ENCODE results near the gene CCDC172. TPM values are rescaled to one million over a fixed set of nuclear protein-coding genes. Genes with fewer than 3 reads are reported as not detected.

CCDC172 gene
- total and polyA plus RNA-seq, 2 of the 8 experiments (the other 6 are each of a cell fraction or from before 2014, with no cell fraction given) = 1.1 to 3.6 TPM

DNA sequence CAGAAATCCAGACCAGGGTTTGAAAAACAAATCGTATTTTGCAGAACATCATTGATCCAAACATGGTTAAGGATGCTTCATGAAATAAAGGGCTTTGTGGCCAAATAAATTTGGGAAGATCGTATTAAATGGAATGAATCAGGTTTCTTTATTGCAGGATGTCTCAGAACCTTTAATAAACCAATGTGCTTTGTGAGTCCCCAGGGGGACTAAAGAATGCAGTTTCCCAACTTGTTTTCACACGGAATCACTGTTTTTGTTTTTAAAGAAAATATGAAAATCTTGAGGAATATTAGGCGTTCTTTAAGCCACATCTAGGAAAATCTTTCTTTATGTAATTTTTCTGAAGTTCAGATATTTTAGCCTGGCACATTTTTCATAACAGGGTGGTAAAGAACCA, 16.8 kb upstream of the CCDC172 start (continued):
- TF ChIP-seq, protein P1, sequence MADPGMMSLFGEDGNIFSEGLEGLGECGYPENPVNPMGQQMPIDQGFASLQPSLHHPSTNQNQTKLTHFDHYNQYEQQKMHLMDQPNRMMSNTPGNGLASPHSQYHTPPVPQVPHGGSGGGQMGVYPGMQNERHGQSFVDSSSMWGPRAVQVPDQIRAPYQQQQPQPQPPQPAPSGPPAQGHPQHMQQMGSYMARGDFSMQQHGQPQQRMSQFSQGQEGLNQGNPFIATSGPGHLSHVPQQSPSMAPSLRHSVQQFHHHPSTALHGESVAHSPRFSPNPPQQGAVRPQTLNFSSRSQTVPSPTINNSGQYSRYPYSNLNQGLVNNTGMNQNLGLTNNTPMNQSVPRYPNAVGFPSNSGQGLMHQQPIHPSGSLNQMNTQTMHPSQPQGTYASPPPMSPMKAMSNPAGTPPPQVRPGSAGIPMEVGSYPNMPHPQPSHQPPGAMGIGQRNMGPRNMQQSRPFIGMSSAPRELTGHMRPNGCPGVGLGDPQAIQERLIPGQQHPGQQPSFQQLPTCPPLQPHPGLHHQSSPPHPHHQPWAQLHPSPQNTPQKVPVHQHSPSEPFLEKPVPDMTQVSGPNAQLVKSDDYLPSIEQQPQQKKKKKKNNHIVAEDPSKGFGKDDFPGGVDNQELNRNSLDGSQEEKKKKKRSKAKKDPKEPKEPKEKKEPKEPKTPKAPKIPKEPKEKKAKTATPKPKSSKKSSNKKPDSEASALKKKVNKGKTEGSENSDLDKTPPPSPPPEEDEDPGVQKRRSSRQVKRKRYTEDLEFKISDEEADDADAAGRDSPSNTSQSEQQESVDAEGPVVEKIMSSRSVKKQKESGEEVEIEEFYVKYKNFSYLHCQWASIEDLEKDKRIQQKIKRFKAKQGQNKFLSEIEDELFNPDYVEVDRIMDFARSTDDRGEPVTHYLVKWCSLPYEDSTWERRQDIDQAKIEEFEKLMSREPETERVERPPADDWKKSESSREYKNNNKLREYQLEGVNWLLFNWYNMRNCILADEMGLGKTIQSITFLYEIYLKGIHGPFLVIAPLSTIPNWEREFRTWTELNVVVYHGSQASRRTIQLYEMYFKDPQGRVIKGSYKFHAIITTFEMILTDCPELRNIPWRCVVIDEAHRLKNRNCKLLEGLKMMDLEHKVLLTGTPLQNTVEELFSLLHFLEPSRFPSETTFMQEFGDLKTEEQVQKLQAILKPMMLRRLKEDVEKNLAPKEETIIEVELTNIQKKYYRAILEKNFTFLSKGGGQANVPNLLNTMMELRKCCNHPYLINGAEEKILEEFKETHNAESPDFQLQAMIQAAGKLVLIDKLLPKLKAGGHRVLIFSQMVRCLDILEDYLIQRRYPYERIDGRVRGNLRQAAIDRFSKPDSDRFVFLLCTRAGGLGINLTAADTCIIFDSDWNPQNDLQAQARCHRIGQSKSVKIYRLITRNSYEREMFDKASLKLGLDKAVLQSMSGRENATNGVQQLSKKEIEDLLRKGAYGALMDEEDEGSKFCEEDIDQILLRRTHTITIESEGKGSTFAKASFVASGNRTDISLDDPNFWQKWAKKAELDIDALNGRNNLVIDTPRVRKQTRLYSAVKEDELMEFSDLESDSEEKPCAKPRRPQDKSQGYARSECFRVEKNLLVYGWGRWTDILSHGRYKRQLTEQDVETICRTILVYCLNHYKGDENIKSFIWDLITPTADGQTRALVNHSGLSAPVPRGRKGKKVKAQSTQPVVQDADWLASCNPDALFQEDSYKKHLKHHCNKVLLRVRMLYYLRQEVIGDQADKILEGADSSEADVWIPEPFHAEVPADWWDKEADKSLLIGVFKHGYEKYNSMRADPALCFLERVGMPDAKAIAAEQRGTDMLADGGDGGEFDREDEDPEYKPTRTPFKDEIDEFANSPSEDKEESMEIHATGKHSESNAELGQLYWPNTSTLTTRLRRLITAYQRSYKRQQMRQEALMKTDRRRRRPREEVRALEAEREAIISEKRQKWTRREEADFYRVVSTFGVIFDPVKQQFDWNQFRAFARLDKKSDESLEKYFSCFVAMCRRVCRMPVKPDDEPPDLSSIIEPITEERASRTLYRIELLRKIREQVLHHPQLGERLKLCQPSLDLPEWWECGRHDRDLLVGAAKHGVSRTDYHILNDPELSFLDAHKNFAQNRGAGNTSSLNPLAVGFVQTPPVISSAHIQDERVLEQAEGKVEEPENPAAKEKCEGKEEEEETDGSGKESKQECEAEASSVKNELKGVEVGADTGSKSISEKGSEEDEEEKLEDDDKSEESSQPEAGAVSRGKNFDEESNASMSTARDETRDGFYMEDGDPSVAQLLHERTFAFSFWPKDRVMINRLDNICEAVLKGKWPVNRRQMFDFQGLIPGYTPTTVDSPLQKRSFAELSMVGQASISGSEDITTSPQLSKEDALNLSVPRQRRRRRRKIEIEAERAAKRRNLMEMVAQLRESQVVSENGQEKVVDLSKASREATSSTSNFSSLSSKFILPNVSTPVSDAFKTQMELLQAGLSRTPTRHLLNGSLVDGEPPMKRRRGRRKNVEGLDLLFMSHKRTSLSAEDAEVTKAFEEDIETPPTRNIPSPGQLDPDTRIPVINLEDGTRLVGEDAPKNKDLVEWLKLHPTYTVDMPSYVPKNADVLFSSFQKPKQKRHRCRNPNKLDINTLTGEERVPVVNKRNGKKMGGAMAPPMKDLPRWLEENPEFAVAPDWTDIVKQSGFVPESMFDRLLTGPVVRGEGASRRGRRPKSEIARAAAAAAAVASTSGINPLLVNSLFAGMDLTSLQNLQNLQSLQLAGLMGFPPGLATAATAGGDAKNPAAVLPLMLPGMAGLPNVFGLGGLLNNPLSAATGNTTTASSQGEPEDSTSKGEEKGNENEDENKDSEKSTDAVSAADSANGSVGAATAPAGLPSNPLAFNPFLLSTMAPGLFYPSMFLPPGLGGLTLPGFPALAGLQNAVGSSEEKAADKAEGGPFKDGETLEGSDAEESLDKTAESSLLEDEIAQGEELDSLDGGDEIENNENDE (IDR thresholded peaks at IDR 0.05; ENCODE audit: insufficient replicate concordance, low read length) = no peak
- no peak for TF ChIP-seq SIN3A (conservative IDR thresholded peaks at IDR 0.05 in 1 of 2, IDR thresholded peaks at IDR 0.05 in 1 of 2; ENCODE audit: low read depth in 1 of 2, low read length in 2 of 2)
